HEK293 (cell line): ENCODE data around the gene GLMP.

ENCODE experiments used
- CTCF ChIP-seq: fragments of 450-650 bp; formaldehyde crosslinking; IDR thresholded peaks from 2 replicates; pipeline ENCODE4 v1.5.1; 2016; ENCODE audit warnings: missing biosample characterization, missing genetic modification characterization
- HOXA7 ChIP-seq: sonication (generic); formaldehyde crosslinking; IDR thresholded peaks from 2 replicates; pipeline ENCODE4 v1.8.1; 2022; ENCODE audit warnings: missing genetic modification reagents, borderline replicate concordance
- REST ChIP-seq: fragments of 450-650 bp; formaldehyde crosslinking; IDR thresholded peaks from 2 replicates; pipeline ENCODE4 v1.5.1; 2016; ENCODE audit warnings: missing biosample characterization, missing genetic modification characterization
- ZBTB20 ChIP-seq: fragments of 450-650 bp; formaldehyde crosslinking; IDR thresholded peaks from 2 replicates; pipeline ENCODE4 v1.5.1; 2016; ENCODE audit warnings: missing biosample characterization, missing genetic modification characterization
- ZNF501 ChIP-seq: fragments of 450-650 bp; formaldehyde crosslinking; IDR thresholded peaks from 2 replicates; pipeline ENCODE4 v1.5.1; 2016; ENCODE audit warnings: missing biosample characterization, missing genetic modification characterization
- ZNF707 ChIP-seq: fragments of 450-650 bp; formaldehyde crosslinking; IDR thresholded peaks from 2 replicates; pipeline ENCODE4 v1.5.1; 2016; ENCODE audit warnings: missing biosample characterization, missing genetic modification characterization

- TF ChIP-seq REST (no peak), ZBTB20 (tag by site-specific recombination) (no peak), HOXA7 (CRISPR knock-in tag) (no peak), ZNF707 (no peak), ZNF501 (tag by site-specific recombination) (no peak), CTCF (tag by site-specific recombination) (no peak)
Measured at GRCh38 chr1:156316909-156317308, 21.4 kb upstream of the GLMP start.
